Cardiac muscle cell (in vitro differentiated cells and primary cell): ENCODE data around the gene RPS25. TPM values are rescaled to one million over a fixed set of nuclear protein-coding genes. Genes with fewer than 3 reads are reported as not detected.
A peak's percentile ranks its signal among the peaks of the same experiment; 100 is the strongest.
"Not testable (repeated sequence)": the region's sequence is repeated elsewhere in the genome, so short reads cannot be mapped to it uniquely, and the experiment has no call there.

Experiments
- DNase-seq, 2 donors: peaks; one replicate each; pipeline versions ENCODE4 v3.0.0 to v3.0.0-alpha.2; 2010 to 2017; ENCODE audit warnings: low read depth in 1 of 2, low spot score in 1 of 2
- H3K27ac ChIP-seq: fragments of 200-600 bp; sonication (generic); 2 replicates; pipeline ENCODE4 v1.5.1; 2016
- H3K27me3 ChIP-seq: fragments of 200-600 bp; sonication (generic); 2 replicates; pipeline ENCODE4 v1.6.0; 2016; ENCODE audit warnings: control low read depth
- H3K36me3 ChIP-seq: fragments of 200-600 bp; sonication (generic); 2 replicates; pipeline ENCODE4 v1.5.1; 2016; ENCODE audit warnings: control low read depth
- H3K4me1 ChIP-seq: fragments of 200-600 bp; sonication (generic); 2 replicates; pipeline ENCODE4 v1.8.1; 2017; ENCODE audit warnings: low read depth, mild to moderate bottlenecking, mixed run types
- H3K4me3 ChIP-seq: fragments of 200-600 bp; sonication (generic); 2 replicates; pipeline ENCODE4 v1.5.1; 2016; ENCODE audit warnings: mild to moderate bottlenecking
- H3K9me3 ChIP-seq: fragments of 200-600 bp; sonication (generic); 2 replicates; pipeline ENCODE4 v1.5.1; 2017; ENCODE audit warnings: low read depth, mild to moderate bottlenecking, control low read depth
- CTCF ChIP-seq: IDR thresholded peaks from 2 replicates; pipeline ENCODE4 v1.5.1; 2012; ENCODE audit warnings: low read depth, mild to moderate bottlenecking, low read length
- polyA plus RNA-seq: library from polyadenylated mRNA; unstranded; fragments of >200 nt; fragmentation: Nextera tagmentation; extraction: Ambion mirVana; gene quantifications from 2 replicates; pipeline ENCODE4 v1.2.1, GENCODE V29; 2016
- total RNA-seq: library from RNA; depleted of rRNA; stranded (reverse); fragments of >200 nt; gene quantifications from 2 replicates; pipeline ENCODE4 v1.2.3, GENCODE V29; 2016

The RPS25 gene
- total and polyA plus RNA-seq, 2 experiments from 2014 or later: 837 to 1,114 TPM

- H3K4me1 ChIP-seq: no peaks in the 10 kb centered on the region
- no peak overlapping the region for H3K4me3 ChIP-seq
- no peaks in the 10 kb centered on the region for H3K27me3 ChIP-seq
- no peak for DNase-seq
- no peak for TF ChIP-seq CTCF
- no peak overlapping the region for H3K27ac ChIP-seq
- H3K36me3 ChIP-seq: no peaks in the 10 kb centered on the region
- no peaks in the 10 kb centered on the region for H3K9me3 ChIP-seq
Measured at GRCh38 chr11:118979434-118979833, 38.7 kb downstream of the RPS25 start.

GRCh38 chr11:118975771-118976709, 42.1 kb downstream of the RPS25 start:
- H3K4me3 ChIP-seq: no peak overlapping the region
- no peaks in the 10 kb centered on the region for H3K27me3 ChIP-seq
- DNase-seq: peak; percentile 10 to 20
- H3K9me3 ChIP-seq: no peaks in the 10 kb centered on the region
- no peak overlapping the region for H3K27ac ChIP-seq
- H3K36me3 ChIP-seq: no peaks in the 10 kb centered on the region
- TF ChIP-seq CTCF: no peak
- H3K4me1 ChIP-seq: no peaks in the 10 kb centered on the region

- no peak for DNase-seq
- no peaks in the 10 kb centered on the region for H3K9me3 ChIP-seq
- no peak overlapping the region for H3K27ac ChIP-seq
- H3K4me3 ChIP-seq: no peak overlapping the region
- H3K36me3 ChIP-seq: no peaks in the 10 kb centered on the region
- TF ChIP-seq CTCF: no peak
- H3K4me1 ChIP-seq: no peaks in the 10 kb centered on the region
- H3K27me3 ChIP-seq: no peaks in the 10 kb centered on the region
Measured at GRCh38 chr11:118973985-118974384, 44.2 kb downstream of the RPS25 start.

- Histone ChIP-seq H3K36me3 (no peaks in the 10 kb centered on the region), H3K9me3 (no peaks in the 10 kb centered on the region), H3K4me1 (no peaks in the 10 kb centered on the region), H3K4me3 (no peak within 1 kb of the TSS), H3K27me3 (no peaks in the 10 kb centered on the region), H3K27ac (no peak within 1 kb of the TSS)
- no peak for DNase-seq
- TF ChIP-seq CTCF: no peak
Measured at GRCh38 chr11:118971646-118972045, 46.5 kb downstream of the RPS25 start, which contains the start of gene FOXR1. Gene FOXR1, plus strand, starts transcription at chr11:118971761. Its CDS starts 171 bp downstream, at chr11:118971932.

- H3K4me3 ChIP-seq, H3K27me3 ChIP-seq, DNase-seq, H3K36me3 ChIP-seq, H3K27ac ChIP-seq, H3K9me3 ChIP-seq, H3K4me1 ChIP-seq: not testable (repeated sequence)
Measured at GRCh38 chr11:118969508-118969907, 48.6 kb downstream of the RPS25 start.

Other genes with a start within 250 kb of the RPS25 start
- 98.2 and 113 TPM in 2 replicates for gene DDX6, start 227.2 kb downstream of the RPS25 start, total RNA-seq
- 27.4 and 33.5 TPM in 2 replicates for gene DDX6, start 227.2 kb downstream of the RPS25 start, polyA plus RNA-seq
- not detected in 2 replicates for gene CXCR5, start 134.5 kb downstream of the RPS25 start, total RNA-seq
- gene CXCR5, start 134.5 kb downstream of the RPS25 start, polyA plus RNA-seq: not detected in 2 replicates
- 15.9 and 22.9 TPM in 2 replicates for gene BCL9L, start 92.4 kb downstream of the RPS25 start, total RNA-seq
- gene BCL9L, start 92.4 kb downstream of the RPS25 start, polyA plus RNA-seq: 10.0 and 11.2 TPM in 2 replicates
- gene UPK2, start 62.0 kb downstream of the RPS25 start, total RNA-seq: 0.89 TPM in 1 of 2 replicates, not detected in the other
- 1.4 and 3.3 TPM in 2 replicates for gene UPK2, start 62.0 kb downstream of the RPS25 start, polyA plus RNA-seq
- gene FOXR1, start 46.6 kb downstream of the RPS25 start, total RNA-seq: 0.42 TPM in 1 of 2 replicates, not detected in the other
- not detected in 2 replicates for gene FOXR1, start 46.6 kb downstream of the RPS25 start, polyA plus RNA-seq
- gene CENATAC, start 20.2 kb downstream of the RPS25 start, total RNA-seq: 26.6 and 78.2 TPM in 2 replicates
- 25.2 and 27.0 TPM in 2 replicates for gene CENATAC, start 20.2 kb downstream of the RPS25 start, polyA plus RNA-seq
- 56.1 and 64.8 TPM in 2 replicates for gene TRAPPC4, start 423 bp upstream of the RPS25 start, total RNA-seq
- 130 and 166 TPM in 2 replicates for gene TRAPPC4, start 423 bp upstream of the RPS25 start, polyA plus RNA-seq
- gene SLC37A4, start 12.5 kb upstream of the RPS25 start, total RNA-seq: 38.7 and 41.4 TPM in 2 replicates
- gene SLC37A4, start 12.5 kb upstream of the RPS25 start, polyA plus RNA-seq: 36.7 and 41.3 TPM in 2 replicates
- gene HYOU1, start 38.9 kb upstream of the RPS25 start, total RNA-seq: 103 and 187 TPM in 2 replicates
- 65.5 and 125 TPM in 2 replicates for gene HYOU1, start 38.9 kb upstream of the RPS25 start, polyA plus RNA-seq
- 22.1 and 34.1 TPM in 2 replicates for gene VPS11, start 49.5 kb upstream of the RPS25 start, total RNA-seq
- 22.3 and 23.7 TPM in 2 replicates for gene VPS11, start 49.5 kb upstream of the RPS25 start, polyA plus RNA-seq
- gene HMBS, start 66.5 kb upstream of the RPS25 start, total RNA-seq: 9.6 and 17.2 TPM in 2 replicates
- 55.2 and 92.9 TPM in 2 replicates for gene HMBS, start 66.5 kb upstream of the RPS25 start, polyA plus RNA-seq
- gene DPAGT1, start 83.5 kb upstream of the RPS25 start, total RNA-seq: 31.4 and 36.0 TPM in 2 replicates
- 57.9 and 77.3 TPM in 2 replicates for gene DPAGT1, start 83.5 kb upstream of the RPS25 start, polyA plus RNA-seq
- gene C2CD2L, start 89.0 kb upstream of the RPS25 start, total RNA-seq: 16.4 and 20.8 TPM in 2 replicates
- gene C2CD2L, start 89.0 kb upstream of the RPS25 start, polyA plus RNA-seq: 11.1 and 14.8 TPM in 2 replicates
- gene HINFP, start 103.2 kb upstream of the RPS25 start, total RNA-seq: 21.6 and 28.2 TPM in 2 replicates
- gene HINFP, start 103.2 kb upstream of the RPS25 start, polyA plus RNA-seq: 33.2 and 34.1 TPM in 2 replicates
- gene ABCG4, start 130.7 kb upstream of the RPS25 start, total RNA-seq: 1.9 and 3.2 TPM in 2 replicates
- gene ABCG4, start 130.7 kb upstream of the RPS25 start, polyA plus RNA-seq: 2.4 and 5.6 TPM in 2 replicates
- gene NLRX1, start 150.4 kb upstream of the RPS25 start, total RNA-seq: 24.7 and 36.8 TPM in 2 replicates
- gene NLRX1, start 150.4 kb upstream of the RPS25 start, polyA plus RNA-seq: 16.1 and 25.5 TPM in 2 replicates
- gene NHERF4, start 167.1 kb upstream of the RPS25 start, total RNA-seq: 0.18 and 0.69 TPM in 2 replicates
- 0.17 and 0.29 TPM in 2 replicates for gene NHERF4, start 167.1 kb upstream of the RPS25 start, polyA plus RNA-seq
- gene CBL, start 188.0 kb upstream of the RPS25 start, total RNA-seq: 10.3 and 18.3 TPM in 2 replicates
- 6.5 and 8.9 TPM in 2 replicates for gene CBL, start 188.0 kb upstream of the RPS25 start, polyA plus RNA-seq